Ureter (tissue), 1 donor: ENCODE results near the gene OSBPL7. TPM values are rescaled to one million over a fixed set of nuclear protein-coding genes. Genes with fewer than 3 reads are reported as not detected.

Experiments used
- DNase-seq: peaks from one replicate; pipeline ENCODE4 v3.0.0-alpha.2; 2020; ENCODE audit warnings: low spot score
- total RNA-seq: library from RNA; stranded (reverse); gene quantifications from one replicate; pipeline ENCODE4 v1.2.4, GENCODE V29; 2023
- donor health status: DM: yes; HTN: yes; CAD: no.

OSBPL7 gene, protein sequence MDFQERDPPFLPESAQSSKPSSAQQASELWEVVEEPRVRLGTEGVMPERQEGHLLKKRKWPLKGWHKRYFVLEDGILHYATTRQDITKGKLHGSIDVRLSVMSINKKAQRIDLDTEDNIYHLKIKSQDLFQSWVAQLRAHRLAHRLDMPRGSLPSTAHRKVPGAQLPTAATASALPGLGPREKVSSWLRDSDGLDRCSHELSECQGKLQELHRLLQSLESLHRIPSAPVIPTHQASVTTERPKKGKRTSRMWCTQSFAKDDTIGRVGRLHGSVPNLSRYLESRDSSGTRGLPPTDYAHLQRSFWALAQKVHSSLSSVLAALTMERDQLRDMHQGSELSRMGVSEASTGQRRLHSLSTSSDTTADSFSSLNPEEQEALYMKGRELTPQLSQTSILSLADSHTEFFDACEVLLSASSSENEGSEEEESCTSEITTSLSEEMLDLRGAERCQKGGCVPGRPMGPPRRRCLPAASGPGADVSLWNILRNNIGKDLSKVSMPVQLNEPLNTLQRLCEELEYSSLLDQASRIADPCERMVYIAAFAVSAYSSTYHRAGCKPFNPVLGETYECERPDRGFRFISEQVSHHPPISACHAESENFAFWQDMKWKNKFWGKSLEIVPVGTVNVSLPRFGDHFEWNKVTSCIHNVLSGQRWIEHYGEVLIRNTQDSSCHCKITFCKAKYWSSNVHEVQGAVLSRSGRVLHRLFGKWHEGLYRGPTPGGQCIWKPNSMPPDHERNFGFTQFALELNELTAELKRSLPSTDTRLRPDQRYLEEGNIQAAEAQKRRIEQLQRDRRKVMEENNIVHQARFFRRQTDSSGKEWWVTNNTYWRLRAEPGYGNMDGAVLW
- total RNA-seq: 27.2 TPM

DNA sequence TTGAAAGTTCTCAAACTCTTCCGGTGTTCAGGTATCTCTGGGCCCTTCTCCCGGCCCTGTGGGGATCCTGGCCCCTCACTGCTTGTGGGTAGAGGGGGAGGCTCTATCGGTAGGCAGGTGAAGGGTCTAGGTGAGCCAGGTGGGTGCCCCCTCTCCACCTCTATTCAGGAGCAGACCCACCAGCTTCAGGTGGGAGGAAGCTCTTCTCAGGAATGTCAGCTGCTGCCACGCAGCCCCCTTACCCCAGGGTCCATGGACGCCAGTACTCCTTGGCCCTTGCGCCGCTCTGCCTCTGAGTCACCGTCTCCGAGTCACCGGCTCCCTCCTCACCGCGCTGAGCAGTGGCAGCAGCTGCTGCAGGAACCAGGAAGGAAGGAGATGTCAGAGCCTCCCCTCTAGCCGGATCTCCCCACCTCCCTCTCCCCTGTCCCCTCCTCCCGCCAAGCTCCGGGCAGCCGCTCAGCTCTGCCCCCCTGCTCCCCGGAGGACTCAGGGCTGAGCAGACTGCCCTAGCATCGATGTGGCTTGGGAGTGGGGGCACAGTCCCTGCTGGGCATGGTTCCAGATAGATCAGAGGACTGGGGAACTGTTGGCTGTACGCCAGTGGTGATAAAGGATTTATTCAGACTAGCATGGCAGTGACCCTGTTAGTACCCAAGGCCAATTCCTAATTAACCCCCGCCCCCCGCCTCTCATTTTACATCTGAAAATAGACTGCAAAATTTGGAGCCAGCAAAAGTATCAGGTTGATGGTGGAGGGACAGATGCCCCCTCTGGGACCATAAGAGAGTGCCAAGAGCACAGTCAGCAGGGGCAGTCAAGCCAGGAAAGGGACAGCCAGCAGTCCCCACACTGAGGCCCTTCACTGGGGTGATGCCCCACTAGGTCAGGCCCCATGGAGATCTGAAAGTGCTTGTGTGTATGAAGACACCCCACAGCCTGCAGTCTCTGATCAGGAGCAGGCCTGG, at the start of gene OSBPL7:
Gene OSBPL7, minus strand, starts transcription at position 371 of the 968 bp plus-strand sequence. CDS start 1,516 bp downstream, outside the sequence.
- peak; percentile 89 for DNase-seq

DNA sequence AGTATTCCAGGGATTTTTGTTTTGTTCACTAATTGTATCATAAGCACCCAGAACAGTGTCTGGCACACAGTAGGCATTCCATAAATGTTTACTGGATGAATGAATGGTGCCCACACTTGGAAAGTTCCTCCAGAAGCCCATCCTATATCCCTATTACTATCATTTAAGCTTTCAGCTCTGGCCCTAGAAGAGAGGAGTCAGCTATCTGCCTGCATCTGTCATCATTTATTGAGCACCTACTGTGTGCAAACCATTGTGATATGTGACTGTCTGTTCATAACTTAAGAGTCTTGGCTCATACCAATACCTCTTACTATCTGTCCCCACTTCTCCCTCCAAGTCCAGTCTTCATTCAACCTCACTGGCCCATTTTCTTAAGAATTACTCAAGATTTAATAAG, 49.5 kb upstream of the OSBPL7 start:
- no peak for DNase-seq

DNA sequence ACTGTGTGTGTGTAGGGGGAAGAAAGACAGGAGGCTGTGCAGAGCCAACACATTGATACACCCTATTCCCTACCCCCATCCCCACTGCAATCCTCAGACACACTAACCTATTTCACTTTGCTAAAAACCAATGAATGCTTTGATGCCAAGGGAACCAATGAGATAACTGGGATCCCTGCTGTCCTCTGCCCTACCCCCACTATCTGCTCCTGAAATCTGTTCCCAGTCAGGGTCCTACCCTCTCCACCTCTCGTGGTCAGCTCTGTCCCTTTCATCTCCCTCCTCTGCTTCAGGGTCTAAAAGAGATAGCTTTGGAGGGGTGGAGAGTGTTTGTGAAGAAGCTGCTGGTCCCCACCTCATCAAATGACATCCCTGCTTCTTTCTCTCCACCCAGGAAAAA, 48.5 kb upstream of the OSBPL7 start:
- DNase-seq: no peak

DNA sequence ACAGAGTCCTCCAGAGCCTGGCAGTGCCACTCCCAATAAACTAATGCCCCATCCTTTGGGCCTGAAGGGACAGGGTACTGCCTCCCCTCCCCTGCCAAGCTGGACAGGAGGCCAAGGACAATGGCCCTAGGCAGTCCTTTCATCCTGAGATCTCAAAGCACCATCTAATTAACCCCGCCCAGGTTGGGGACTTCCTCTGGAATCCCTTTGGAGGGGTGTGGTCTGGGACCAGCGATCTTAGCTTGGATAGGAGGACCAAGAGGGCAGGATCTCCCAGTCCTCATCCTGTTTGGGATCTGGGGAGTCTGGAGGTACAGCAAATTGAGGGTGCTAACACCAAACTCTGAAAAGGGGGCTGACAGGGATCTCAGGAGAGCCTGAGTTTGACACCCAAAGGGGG, 47.5 kb upstream of the OSBPL7 start:
- no peak for DNase-seq

DNA sequence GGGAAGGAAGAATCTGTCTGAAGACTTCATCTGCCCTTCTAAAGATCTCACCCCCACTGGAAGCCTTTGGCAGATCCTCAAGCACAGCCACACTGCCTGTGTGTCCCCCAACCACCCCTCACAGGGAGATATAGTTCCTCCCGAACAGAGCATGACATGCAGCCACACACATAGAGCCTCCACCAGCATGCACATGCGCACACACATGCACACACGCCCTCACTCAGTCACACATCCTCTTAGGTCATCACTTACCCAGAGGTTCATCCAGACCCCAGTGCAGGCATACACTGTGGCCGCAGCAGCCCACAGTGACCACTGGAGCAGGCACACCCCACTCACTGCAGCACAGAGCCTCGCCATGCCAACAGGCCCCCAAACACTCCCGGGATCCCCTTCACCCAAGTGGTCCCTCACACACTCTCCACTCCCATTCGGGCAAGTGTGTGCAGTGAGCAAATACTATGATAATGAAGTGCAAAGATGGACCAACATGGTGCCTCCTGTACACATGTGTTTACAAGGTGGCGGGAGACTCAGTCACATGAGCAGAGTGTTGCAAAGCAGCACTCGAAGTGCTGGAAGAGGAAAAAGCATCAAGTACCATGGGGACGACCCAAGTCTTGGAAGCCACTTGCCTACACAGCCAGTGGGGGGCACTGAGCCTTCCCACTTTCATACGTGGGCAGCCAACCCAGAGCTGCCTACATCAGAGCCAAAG, 46.4 kb upstream of the OSBPL7 start:
- DNase-seq: no peak

DNA sequence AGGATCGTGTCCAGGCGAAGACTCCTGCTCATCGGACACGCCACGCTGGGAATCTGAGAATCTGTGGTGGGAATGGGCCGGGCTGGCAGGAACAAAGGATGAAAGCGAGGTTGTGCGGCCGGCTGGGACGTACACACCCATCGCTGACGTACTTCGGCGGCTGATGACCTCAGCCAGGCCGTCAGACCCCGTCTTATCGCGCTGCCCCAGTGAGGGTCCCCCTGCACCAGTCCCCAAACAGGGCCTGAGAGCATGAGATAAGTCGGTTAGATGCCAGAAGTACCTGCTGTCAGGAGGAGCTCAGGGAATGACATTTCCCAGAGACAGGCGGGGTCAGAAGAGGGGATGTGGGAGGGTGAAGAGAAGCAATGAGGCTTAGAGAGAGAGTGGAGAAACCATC, 45.3 kb upstream of the OSBPL7 start:
- DNase-seq: no peak

DNA sequence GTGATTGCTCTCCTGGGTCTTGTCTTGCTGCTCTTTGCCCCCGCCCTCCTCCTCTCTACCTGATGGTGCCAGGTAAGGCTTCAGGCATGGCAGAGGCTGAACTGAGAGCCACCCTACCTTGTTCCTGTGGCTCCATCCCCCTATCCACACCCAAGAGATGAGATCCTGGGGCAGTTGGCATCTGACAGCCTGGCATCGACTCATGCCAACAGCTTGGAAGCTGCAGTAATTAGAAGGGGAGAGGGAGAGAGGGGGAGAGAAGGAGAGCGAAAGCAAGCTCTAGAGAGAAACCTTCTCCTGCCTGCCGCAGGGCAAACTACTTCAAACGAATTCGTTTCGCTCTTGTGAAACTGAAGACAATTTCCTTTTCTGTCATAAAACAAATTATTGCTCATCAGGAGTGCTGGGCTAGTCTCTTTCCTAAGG, 43.2 kb upstream of the OSBPL7 start:
- DNase-seq: no peak

DNA sequence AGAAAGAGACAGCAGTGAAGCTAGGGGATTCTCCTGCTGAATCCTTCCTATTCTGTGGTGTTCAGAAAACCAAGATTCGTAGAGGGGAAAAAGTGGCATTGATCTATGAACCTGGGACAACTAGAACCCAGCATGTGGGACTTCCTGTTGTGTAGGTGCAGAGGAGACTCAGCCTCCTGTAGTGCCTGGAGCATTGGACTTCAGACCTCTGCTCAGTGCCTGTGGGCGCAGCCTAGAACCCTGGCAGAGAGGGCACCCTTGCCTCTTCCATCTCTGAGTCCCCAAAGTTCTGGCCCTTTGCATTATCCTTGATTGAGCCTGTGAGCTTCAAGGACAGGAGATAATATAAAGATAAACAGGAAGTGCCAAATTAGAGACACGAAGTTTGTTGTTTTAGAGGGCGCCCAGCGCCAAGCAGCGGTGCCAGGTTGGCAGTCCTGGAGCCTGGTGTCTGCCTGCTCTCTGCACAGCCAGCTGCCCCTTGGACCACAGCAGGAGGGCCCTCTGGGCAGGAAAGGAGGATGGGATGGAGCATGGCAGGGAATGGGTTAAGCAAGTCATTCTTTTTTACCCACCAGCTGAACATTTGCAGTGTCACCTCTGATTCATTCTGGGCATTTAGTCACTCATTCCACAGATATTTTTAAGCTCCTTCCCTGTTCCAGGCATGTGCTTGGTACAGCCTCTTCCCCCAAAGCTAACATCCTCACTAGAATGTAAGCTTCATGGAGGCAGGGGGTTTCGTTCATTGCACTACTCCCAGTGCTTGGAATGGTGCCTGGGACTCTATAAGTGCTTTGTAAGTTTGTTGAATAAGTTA, 41.2 kb upstream of the OSBPL7 start:
- DNase-seq: no peak

DNA sequence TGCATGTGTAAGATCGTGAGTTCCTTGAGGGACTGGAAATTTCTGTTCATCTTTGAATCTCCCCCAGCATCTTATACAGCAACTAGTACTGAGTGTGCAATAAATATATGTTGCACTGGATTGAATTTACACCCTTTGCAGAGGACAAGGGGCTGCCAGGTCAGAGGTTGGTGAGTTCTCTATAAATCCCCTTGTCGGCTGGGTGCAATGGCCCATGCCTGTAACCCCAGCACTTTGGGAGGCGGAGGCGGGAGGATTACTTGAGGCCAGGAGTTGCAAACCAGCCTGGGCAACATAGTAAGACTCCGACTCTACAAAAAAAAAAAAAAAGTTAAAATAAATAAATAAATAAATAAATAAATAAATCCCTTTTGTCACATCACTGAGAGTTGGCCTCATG, 38.8 kb upstream of the OSBPL7 start:
- DNase-seq: no peak

DNA sequence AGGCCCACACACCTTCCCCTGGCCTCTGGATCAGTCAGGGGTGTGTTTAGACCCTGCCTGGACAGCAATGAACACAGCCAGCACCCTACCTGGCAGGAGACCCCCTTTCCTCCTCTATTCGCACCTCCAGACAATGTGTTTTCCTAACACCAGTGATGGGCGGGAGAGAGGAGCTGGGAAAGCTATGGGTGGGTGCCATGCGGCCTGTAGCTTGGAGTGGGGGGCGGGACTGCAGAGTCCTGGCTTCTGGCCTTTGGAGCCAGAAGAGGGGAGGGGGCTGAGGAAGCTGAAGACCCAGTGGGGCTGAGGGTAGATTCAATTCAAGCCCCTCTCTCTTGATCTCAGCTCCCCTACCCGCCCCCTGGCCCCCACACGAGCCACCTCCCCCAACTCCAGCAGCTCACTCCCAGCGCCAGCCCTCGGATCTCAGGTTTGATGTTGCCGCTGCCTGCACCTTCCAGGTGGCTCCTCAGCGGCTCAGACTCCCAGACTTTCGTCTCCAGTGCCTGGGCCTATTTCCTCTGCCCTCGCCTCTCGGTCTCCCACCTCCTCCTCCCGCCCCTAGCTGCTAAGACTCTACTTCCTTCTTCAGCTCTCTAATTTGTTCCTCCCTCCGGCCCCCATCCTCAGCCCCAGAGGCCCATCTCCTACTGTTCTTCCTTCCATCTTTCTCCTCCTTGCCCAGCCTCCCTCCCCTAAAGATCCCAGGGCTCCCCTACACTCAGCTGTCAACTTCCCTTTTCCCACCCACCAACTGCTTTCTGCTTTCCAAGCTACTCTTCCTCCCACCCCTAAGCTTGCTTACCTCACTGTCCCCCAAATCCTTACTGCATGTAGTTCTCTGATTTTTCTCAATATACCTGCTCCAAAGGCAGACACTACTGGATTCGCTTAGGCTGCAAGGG, 36.2 kb upstream of the OSBPL7 start:
- DNase-seq: no peak

DNA sequence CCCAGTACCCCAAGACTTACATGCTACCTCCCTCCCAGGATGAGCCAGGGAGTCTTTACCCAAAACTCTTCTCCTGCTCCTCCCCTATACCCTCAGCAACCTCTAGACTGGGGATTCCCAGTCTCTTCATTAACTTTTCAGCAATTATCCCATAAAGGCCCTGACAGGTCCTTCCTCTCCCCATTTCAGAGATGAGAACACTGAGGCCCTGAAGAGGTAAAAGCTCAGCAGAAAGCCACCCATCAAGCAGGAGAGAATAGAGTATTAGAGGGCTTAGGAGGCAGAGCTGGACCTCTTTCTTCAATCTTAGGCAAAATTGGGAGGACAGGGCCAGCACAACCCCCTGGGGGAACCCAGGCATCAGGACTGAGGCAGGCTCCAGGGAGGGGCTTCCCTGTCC, 35.2 kb upstream of the OSBPL7 start:
- DNase-seq: no peak

DNA sequence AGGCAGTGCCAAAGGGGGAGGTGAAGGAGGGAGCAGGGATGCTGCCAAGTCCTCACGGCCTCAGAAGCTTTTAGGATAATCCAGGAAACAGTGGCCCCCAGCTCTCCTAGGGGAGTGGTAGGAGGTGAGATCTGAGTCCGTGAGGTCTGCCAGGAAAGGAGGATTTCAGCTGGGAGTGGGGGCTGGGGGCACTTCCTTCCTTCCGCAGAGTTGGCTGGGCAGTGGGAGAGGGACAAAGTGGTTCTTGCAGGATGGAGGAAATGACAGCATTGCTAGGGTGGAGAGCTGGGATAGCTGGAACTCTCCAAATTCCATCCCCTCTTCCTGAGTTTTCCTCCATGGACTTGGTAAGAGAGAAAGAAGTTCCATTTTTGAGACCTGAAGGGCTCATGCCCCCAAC, 34.1 kb upstream of the OSBPL7 start:
- DNase-seq: no peak

DNA sequence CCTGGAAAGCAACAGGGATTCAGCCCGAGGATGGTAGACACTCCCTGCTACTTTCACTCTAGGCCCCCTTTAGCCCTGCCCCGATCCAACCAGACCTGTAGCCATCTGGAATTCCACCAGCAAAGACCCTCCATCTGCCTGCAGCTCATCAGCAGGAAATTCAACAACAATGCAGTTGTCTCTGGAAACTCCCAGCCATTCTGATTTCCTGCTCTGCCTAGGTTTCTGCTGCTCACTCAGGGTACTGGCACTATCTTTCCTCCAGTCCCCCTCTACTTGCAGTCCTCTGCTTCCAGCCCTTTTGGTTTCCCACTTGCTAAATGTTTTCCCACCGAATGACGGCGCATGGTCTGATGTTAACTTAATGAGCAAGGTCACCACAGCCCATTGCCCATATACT, 32.0 kb upstream of the OSBPL7 start:
- DNase-seq: no peak

DNA sequence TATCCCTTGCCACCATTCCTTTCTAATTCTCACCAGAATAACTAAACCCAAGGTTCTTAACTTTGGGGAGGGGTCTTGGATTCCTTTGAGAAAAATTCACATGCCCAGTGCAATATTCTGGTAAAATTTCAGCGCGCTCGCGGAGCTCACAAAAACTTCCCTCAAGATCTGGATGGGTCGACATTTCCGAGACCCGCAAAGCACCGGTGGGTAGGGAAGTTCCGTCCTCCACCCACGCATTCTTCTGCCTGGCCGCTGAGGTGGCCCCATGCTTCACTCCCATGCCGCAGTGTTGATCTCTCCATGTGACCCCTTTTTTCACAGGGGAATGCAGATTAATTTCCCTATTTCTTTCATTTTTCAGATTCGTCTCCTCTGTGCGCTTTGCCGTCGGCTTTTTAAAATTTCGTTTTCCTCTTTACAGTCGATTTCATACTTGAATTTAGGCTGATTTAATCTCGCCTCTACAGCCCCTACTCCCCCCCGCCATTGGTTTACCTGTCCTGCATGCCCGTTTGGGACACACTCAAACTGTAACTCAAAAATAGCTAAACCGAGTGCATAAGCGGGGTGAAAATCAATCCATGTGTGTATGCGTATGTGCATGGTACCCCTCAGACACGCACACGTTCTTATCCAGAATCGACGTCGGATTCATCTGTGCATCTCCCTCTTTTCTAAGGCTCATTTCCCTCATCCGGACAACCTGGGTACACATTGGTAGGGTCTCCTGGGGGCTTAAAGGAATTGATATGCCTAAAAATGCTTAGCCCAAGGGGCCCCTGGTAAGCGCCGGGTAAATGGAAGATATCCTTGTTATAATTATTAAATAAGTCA, 30.7 kb upstream of the OSBPL7 start:
- no peak for DNase-seq

DNA sequence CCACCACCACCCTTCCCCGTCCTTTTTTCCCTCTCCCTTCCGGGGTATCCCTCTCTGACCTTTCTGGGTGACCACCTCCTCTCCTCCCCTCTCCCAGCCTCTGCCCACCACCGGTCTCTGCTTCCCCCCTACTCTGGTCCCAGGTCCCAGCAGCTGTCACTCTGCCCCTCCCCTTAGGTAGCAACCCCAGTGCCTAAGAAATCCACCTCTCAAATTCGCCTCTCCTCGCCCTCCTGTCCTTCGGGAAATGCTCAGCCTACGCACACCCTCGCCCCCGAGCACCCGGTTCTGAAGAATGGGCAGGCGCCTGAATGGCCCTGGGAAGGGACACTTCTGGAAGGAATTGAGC, 30.1 kb upstream of the OSBPL7 start:
- no peak for DNase-seq

DNA sequence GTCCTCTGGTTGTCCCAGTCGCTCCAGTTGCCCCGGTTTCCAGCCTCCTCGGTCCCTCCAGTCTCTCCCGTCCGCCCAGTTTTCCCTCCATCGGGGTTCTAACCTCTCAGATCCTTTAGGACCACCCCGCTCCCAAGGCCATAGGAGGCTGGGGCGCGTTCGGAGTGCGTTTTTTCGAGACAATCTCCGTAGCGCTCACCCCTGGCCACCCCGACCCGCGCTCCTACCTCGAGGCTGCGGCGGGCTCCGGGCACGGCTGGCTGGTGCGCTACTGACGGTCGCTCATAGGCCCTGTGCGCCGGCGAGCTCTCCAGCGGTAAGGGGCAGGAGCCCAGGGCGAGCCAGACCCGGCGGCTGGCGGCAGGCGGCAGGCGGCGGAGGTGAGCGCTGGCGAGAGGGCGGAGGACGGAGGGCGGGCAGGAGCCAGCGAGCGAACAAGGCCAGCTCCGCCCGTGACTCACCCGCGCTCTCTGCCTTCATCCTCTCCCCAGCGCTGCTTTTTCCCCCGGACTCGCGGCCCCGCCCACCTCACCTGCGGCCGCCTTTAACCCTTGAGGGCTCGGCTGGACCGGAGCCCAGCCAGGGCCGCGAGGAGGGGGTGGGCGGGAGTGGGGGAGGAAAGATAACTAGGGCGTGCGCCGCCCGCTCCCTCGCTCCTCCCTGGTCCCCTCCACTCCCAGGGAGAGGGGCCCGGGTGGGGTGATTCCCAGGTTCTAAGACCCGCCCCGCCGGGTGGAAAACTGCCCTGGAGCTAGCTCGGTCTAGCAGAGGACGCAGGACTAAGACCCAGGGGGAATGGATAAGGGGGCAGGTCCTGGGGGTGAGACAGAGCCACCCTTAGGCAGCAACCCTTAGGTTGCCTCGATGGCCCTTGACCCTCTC, 29.3 kb upstream of the OSBPL7 start, which contains the start of gene SP6:
Gene SP6, minus strand, starts transcription at position 472 of the 882 bp plus-strand sequence. CDS start 2,734 bp downstream, outside the sequence.
- peak; percentile 84 for DNase-seq

DNA sequence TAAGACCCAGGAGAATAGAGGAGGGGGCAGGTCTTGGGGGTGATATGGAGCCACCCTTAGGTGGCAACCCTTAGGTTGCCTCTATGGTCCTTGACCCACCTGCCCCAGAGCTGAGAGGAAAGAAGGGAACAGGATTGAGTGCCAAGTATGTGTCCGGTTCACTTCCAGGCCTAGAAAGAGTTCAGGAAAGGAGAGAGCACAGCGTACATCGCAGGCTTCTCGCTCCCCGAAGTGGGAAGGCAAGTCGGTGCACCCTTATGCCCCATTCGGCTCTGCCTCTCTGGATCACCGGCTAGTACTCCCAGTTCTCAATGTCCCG, 28.7 kb upstream of the OSBPL7 start:
- DNase-seq: no peak

DNA sequence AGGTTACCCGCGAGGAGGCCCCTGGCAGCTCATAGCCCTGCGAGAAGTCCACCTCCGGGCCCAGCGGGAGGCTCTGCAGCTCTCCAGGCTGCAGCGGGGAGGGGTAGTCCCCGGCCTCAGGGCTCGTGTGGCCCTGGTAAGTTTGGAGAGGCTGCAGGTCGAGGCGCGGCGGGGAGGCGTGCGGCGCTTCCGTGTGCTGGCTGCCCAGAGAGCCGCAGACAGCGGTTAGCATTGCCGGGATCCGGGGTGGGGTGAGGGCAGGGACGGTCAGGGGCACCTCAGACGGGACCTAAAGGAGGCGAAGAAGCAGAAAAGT, 26.6 kb upstream of the OSBPL7 start:
- no peak for DNase-seq
